HG03571 (cell line): ENCODE measurements around the gene BIN1.

ENCODE experiments used
- ATAC-seq: cut with Tn5 transposase; IDR thresholded peaks from one replicate; pipeline ENCODE4 v1.9.1; 2021; ENCODE audit not compliant: unreplicated experiment

Gene BIN1

DNA sequence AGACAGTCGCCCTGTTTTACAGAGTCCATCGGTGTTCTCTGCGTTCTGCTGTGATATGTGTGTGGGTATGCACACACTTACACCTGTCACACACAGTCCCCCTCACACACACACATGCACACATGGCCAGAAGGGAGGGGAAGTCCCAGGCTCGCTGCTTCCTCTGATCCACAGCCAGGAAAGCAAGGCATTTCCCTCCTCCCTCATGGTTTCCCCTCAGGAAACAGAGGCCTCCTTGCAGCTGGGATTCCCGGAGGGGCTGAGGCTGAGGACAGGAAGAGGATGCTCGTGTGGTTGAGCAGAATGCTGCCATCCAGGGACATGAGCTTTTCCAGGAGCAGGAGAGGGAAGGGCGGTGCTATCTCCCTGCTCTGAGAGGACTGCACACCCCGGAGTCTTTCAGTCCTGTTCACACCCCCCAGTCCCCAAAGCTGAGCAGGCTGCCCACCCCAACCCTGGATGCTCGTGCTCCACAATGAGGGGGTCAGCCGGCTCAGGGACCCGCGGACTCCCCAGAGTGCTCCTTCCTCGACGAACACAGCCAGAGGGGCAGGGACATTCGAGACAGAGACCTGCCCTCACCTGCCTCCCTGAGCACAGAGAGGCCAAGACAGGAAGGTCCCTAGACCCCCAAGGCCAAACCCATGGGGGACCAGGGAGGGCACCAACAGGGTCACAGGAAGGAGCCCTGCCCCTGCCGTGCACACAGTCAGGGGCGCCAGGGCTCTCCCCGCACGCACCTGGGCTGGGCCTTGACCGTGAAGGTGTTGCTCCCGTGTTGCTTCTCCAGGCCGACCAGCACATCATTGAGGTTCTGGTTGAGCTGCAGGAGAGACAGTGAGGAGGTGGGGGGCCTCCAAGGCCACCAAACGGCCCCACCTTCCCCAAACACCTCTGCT is 45.3 kb downstream of the BIN1 start:
- no peak for ATAC-seq

DNA sequence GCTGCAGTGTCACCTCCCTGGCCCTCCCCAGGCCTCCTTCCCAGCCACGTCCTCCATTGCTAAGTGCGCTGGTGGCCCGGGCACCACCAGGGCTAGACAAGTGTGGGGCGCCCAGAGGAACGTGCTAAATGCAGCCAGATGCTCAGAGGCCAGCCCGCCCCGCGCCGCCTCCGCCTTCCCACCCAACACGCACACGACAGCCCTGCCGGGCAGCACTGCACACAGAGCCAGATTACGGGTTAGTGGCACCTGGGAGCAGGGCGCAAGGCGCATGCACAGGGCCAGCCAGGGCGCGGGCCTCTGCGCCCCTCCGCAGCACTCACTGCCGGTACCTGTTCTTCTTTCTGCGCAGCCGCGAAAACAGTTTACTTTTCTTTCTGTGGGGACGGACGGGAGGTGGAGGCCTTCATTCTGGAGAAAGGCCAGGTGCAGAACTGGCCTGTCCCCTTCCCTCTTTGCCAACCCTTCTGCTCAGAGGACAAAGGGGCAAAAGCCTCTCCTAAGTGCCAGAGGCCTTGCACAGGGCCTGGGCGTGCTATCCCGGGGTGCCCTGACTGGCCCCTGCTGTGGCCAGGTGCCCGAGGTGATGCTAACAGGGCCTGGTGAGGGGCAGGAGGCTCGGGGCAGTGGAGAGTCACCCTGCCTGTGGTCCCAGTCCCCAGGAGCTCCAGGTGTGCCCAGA is 46.5 kb downstream of the BIN1 start:
- ATAC-seq, result no peak

DNA sequence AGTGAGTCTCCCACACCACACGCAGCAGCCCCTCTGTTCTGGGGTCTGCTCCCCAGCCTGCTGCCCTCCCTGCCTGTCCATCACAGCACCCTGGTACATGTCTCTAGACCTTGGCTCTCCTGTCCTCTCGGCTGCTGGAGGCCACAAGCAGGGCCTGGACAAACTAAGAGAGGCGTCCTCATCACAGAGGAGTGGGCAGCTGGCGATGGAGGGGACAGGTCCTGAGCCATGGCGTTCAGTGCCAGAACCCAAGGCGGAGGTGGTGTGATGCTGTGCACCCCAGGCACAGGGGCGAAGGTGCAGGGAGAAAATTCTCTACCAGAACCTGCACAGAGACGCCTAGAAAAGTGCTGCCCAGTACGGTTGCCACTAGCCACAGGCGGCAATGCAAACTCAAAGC is 47.4 kb downstream of the BIN1 start:
- no peak for ATAC-seq

DNA sequence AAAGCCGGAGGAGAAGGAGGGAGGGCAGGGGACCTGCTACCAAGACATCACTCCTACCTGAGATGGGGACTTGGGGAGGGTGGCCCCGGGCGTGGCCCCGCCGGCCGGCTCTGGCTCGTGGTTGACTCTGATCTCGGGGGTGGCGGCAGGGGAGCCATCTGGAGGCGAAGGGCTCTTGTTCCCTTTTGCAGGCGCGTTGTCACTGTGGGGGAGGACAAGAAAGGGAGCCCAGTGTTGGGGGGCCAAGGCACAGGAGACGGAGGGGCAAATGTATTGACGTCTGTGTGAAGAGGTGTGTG is 48.1 kb downstream of the BIN1 start:
- ATAC-seq, result no peak

DNA sequence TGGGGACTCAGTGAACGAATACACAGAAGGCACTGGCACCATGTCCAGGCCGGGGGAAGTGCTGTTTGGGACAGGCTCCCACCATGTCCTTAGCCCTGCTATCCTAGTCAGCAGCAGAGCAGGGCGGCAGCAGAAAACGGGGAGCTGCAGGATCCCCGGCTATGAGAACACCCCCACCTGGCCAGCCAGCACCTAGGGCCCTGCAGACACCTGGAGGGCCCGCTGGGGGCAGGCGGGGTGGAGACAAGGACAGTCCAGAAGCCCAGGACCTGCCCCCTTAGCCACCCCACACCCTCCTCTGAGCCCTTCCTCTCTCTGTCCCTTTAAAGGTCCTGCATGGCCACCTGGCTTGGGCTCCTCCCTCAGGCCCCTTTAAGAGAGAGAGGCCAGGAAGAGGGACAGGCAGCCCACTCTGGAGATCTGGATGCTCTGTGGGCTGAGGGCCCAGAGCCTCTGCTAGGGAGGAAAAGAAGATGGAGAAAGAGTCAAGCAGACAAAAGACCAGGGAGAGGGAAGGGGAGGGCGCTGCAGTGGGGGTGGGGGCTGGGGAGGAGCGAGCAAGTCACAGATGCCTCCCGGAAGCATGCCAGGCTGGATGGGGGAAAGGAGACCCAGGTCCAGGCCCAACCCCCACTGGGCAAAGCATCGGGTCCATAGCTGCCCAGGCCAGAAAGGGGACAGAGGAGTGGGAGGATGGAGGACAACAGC is 48.6 kb downstream of the BIN1 start:
- ATAC-seq, result no peak

DNA sequence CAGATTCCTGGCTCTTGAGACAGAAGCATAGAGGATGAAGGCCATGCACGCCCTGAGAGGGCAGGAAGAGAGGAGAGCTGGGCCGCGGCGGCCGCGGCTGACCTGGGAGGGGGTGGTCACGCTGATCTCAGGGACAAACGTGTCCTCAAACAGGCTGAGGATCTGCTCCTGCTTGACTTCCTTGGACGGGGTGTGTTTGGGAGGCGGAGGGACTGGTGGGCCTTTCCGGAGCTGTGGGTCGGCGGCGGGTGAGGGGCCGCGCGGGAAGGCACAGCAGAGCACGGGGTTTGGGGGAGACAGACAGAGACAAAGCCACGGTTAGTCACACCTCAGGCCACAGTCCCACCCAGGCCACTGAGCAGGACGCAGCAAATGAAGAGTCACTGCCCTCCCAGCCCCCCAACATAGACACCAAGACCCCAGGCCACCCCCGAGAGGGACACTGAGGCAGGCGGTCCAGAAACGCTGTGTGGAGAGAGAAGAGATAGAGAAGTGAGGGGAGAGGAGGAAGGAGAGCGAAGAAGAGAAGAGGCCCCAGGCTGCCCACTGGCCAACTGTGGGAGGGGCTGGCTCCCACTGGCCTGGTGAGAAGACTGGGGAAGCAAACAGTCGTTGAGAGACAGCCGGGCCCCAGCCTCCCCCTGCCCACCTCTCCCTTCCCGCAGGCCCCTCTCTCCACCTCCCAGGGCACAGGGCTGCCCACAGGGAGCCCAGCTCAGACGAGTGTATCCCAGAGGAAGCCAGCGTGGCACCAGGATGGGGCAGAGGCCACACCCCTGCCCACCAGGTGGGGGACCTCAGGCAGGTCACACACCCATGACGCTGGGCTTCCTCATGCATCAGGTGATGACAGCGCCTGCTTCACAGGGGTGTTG is 49.3 kb downstream of the BIN1 start:
- no peak for ATAC-seq

DNA sequence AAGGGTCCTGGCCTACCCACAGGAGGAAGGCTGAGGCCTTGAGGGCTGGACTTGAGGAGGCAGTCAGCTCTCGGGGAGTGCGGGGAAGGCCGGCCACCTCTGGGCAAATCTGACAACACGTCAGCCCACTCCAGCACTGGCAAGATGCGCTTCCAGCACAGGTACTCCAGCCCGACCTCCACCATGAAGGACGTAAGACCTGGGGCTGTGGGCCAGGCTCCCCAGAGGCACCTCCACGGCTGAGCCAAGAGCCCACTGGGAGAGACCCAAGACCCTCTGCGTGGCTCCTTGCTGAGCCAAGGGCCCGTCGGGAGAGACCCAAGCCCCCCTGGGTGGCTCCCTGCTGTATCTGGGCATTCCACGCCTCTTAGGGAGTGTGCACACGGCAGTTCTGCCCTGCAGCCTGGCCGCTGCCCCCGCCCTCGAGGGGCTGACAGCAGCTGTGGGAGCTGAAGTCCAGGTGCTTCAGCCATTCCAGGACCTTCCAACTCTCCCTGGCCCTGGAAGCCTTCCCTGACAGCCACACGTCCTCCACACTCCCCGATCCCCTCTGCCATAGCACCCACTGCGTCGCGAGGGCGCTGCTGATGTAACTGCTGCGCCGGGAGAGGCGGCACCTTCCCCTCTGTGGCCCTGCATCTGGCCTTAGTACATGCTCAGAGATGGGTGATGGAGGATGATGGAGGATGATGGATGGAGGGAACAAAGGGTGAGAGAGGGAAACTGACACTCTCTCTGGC is 50.2 kb downstream of the BIN1 start:
- ATAC-seq, result no peak

DNA sequence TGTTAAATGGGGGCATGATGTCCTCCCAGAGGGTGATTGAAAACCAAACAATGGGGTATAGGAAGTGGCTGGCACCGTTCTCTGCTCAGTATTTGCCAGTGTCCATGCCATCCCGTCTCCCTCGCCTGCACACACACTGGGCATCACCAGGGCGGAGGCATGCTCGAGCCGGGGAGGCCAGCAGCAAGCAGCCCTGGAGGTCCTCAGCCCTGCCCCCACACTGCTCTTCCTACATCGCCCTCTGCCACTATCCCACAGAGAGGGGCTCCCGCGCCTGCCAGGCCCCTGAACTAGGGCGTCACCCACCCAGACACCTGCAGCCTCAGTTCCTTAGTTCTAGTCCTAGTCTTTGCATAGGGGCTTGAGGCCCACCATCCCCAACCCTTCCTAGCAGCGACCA is 50.9 kb downstream of the BIN1 start:
- ATAC-seq, result no peak

DNA sequence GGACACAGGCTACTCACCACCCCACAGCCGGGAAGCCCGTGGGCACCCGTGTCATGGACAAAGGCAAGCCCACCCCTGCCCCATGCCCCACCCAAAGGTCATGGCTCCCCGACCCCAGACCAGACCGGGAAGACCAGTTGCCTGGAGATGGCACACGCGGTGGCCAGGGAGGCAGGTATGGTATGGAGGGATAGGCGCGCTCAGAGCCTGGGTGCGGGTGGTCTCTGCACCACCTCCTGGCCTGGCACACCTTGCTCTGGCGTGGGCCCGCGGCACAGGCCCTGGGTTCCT is 51.2 kb downstream of the BIN1 start:
- no peak for ATAC-seq

DNA sequence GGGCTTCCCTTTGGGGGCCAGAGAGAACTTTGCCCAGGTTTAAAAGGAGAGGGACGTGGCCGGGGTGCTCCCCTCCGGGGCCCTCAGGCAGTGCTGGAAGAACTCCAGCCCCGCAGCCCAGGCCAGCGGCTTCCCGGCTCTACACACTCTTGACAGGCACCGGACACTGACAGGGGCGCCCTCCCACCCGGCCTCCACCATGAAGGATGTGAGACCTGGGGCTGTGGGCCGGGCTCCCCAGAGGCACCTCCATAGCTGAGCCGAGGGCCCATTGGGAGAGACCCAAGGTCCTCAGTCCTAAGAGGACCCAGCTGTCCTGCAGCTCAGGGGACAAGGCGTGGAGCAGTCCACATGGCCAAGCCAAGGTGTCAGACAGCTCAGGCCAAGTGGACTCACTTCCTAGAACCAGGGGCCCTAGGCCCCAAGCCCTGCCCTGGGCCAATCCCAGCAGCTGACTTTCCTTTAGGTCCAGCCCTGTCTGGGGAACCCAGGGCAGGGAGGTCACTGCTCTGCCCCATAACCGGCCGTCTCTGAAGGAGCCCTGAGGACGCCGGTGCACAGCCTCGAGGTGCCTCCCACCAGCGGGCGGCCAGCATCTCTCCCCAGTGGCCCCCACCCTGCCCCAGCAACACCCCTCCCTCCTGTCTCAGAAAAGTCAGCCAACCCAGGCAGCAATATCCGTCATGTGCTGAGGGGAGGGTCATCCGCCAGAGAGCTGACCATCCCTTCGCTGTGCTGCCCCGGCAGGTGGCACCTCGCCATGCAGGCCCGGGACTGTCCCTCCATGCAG is 51.8 kb downstream of the BIN1 start:
- no peak for ATAC-seq

DNA sequence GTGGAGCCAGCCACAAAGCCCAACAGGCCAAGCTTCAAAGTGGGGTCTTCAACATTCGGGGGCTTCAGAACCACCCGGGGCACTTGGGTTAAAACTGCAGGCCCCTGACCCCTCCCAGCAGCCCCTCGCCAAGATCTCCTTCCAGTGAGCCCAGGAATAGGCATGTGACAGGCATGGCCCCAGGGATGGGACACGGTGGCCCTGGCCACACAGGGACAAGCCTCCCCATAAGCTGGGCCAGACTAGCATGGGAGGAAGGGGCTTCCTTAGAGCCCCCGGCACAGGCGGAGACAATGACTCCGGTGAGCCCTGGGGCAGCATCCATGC is 52.4 kb downstream of the BIN1 start:
- no peak for ATAC-seq

DNA sequence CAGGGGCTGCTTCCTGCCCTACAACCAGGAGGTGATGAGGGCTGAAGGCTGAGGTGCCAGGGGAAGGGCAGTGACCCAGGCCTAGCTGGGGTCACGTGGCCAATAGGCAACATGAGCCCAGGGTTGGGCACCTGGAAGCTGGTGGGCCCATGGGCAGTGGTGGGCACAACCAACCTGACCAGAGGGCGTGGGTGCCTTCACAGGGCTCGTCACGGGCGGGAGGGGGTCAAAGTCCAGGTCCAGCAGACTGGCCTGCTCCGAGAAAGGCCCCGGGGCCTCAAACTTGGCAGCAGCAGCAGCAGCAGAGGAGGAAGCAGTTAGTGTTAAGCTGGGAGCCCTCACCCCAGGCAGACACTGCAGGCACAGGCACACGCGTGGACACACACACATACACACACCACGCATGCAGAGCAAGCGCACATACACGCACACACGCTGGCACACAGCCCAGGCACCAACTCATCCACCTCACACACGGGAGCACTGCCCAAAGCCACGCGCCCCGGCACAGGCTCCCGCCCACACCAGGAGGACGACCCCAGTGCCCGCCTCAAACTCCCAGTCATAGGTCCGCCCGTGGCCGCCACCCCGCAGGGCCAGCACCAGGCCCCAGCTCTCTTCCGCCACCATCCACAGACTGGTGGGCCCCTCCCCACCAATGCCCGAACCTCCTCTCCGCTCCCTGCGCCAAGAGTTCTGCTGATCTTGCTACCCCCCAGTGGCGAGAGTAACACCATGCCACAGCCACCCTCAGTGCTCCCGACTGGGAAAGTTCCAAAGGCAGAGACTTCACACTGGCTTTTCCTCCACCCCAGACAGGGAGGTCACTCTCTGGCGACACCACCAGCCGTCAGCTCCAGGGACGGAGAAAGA is 53.0 kb downstream of the BIN1 start:
- no peak for ATAC-seq

DNA sequence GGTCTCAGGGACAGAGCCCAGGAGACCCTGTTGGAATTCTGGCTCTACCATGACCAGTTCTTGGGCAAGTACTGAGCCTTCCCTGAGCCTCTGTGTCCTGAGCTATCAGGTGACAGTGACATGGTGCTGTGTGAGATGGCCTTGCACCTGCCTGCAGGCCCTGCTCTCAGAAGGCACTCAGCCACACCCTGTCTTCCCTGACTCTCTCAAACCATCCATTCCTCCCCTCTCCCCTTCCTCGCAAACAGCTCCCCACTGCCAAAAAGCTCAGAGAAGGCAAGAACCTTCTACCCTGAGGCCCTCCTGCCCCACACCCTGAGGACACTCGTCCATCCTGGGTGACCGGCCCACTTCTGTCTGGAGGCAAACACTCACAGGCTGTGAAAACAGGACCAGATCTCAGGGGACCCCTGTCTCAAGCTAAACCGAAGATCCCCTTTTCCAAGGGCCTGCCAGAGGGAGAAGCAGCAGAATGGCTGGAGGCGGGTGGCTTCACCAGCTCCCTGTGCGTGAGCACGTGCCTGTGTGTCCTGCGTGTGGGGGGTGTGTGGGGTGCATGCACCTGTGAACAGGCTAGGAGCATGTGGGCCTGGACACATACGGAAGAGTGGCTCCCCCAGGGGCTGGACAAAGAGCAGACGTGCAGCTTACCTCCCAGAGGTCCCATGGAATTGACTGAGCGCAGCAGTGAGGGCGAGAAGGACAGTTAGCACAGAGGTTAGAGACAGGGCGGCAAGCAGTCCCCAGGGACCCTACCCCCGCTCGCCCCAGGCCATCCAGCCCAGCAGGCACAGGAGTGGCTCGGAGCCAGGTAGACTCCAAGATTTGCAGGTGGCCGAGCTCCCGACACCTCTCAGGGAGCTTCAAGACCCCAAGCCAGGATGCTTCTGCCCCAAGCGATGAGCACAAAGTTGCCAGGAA is 53.9 kb downstream of the BIN1 start:
- ATAC-seq, result no peak

DNA sequence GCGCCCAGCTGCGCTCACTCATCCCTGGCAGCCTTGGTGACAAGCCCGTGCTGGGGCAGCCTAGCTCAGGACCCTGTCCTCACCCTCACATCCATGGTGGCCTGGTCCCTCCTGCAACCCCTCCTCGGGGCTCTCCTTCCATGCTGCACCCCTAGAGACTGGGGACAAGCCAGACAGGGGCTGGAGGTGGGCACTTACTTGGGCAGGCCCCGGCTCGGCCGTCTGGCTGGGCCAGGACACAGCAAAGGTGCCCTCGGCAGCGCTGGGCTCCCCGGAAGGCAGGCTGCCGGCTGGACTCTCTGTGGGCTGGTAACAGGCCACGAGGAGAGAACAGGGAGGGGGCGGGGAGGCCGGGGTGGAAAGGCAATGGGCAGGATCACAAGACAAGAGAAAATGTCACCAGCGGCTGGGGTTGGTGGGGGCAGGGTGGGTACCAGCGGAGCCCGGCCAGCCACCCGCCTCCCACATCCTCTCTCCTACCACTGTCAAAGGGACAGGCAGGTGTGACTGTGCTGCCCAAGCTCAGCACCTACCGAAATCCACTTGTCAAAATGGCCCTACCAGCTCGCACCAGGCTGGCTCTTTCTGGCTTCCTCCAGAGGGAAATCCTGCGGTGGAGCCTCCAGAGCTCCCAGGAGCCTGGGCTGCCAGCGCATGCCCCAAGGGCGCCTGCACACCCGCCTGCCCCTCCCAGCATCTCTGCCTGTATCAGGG is 54.7 kb downstream of the BIN1 start:
- ATAC-seq, result no peak

DNA sequence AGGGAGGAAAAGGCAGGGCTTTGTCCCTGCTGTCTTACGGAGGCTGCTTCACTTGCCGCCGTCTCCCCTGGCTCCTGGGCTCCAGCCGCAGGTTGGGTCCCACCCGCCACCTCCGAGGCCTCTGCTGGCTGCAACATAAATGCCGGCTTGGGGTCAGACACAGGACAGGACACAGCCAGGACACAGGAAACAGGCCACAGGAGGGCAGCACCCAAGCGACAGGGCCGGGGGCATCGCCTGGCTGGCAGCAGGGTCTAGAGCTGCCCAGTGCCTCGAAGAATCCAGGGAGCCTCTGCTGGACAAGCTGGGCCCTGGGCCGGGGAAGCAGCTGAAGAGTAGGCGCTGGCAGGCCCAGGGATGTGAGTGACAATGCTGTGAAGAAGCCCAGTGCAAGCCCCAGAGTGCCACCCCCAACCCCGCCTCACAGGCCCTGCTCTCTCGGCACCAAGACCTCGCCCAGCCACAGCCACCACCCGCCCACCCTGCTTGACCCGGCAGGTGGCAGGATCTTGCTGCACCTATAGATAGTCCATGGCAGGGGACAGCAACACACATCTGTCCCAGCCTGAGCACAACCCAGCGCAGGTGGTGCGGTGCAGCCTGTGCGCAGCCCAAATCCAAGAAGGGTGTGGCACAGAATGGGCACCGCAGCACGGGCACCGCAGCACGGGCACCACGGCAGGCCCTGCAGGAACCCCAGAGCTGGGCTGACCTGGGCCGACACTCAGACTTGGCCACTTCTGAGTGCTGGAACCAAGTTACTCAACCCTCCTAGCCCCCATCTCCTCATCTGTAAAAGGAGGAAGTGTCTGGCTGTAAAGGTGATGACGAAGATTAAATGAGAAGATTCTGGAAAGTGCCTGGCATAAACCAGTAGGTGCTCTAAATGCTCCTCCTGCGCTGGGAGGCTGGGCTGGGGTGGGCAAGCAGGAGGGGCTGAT is 55.6 kb downstream of the BIN1 start:
- no peak for ATAC-seq

DNA sequence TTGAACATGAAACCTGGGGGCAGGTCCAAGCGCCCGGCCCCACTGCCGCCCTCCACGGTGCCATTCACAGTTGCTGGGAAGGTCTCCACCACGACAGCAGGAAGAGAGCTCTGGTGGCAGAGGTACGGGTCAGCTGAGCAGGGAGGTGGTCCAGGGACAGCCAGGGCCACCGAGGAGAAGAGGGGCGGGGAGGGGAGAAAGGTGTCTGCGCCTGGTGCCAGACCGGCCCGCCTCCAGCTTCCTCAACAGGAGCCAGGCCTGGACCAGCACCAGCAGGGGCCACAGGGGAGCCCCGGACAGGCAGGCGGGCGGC is 56.2 kb downstream of the BIN1 start:
- ATAC-seq, result no peak
